HG03342 (cell line): Measurements from ENCODE around the gene MINDY4B.

ENCODE experiments used
- ATAC-seq: cut with Tn5 transposase; IDR thresholded peaks from one replicate; pipeline ENCODE4 v1.9.1; 2021; ENCODE audit warnings: mild to moderate bottlenecking, moderate library complexity; ENCODE audit not compliant: unreplicated experiment

Gene MINDY4B

DNA sequence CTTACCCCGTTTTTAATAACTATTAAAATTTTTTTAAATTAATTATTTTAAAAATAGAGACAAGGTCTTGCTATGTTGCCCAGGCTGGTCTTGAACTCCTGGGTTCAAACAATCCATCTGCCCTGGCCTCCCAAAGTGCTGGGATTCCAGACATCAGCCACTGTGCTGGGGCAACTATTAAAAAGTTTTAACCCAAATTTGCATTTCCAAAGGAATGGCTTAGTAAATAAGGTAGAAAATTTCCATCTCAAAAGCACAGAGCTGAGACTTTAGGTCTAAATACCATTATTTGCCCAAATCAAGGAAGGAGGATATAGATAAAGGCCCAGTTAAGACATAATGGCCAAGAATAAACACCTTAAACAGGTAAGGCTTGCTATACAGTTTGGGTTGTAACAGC lies 56.4 kb downstream of the MINDY4B start:
- no peak for ATAC-seq

DNA sequence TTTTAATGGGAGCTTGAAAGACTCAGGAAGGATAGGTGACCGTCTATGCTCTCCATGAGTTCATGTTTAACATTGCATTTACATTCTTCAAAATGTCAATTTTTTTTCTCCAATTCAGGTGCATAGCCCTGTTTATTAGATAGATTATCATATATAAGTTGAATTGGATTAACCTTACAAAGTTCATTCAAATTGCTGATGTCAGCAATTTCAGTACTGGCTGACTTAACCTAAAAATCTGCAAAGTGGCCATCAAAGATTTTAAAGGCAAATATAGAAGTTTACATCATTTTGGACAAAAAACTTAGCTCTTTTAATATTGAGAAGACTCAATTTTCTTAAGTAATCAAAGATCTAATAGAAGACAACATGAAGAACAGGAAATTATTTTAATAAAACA lies 57.8 kb downstream of the MINDY4B start:
- no peak for ATAC-seq

DNA sequence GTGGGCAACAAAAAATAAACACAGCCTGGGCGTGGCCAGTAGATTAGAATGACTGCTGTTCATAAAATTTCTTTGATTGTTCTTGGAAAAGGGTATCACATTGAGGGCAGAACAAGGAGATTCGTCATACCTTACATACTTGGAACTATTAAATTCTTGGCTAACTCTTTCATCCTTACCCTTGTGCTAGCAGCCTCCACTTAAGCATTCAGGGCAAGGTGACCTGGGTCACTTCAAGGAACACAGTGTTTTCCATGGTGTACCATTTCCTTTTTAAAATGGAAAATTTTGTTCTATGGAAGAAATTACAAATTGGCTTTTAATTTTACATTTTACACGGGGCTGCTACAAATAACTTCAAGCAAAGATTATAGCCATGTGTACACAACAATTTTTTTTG lies 60.8 kb downstream of the MINDY4B start:
- no peak for ATAC-seq

DNA sequence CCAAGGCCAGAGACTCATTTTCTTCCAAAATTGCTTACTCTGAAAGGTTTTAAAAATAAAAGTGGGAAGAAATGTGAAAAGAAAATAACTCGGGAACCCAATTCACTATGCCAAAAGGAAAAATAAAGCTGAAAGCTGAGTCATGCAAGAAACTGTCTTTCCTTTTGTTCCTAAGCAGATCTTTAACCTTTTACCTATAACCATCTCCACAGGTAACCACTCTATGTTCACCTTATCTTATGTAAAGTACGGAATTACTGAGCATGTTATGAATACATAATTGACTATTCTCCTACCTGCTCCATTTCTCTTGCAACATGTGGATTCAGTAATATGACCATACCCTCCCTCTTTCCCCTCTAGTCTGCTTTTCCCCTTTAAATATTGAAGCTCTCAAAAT lies 62.0 kb downstream of the MINDY4B start:
- no peak for ATAC-seq

DNA sequence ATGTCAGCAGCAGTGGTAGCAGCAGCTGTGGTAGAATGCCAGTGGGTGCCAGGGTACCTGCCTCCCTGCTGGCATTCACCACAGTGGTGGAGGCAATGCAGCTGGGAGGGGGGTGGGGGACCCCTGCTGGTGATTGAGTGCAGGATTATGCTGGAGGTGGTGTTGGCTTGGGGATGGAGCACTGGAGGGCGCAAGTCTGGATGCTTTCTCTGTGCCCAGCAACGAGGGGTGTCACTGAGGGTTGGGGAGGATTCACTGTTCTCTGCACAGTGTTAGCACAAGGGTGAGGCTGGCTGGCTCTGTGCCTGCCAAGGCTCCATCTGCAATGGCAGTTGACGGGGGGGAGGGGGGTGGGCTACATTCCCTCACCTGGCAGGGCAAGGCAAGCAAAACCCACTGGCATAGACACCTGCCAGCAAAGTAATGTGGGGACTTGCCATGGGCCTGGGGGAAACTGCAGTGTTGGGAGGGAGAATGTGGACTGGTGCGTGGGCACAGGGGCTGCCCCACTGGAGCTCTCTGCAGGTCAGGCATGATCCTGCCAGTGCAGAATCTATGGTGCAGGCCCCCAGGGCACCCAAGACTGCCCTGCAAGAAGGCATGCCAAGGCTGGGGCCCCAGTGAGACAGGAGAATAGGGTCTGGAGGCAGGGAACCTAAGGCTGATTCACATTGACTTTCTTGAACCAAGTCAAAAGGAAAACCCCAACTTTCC lies 64.3 kb downstream of the MINDY4B start:
- no peak for ATAC-seq

DNA sequence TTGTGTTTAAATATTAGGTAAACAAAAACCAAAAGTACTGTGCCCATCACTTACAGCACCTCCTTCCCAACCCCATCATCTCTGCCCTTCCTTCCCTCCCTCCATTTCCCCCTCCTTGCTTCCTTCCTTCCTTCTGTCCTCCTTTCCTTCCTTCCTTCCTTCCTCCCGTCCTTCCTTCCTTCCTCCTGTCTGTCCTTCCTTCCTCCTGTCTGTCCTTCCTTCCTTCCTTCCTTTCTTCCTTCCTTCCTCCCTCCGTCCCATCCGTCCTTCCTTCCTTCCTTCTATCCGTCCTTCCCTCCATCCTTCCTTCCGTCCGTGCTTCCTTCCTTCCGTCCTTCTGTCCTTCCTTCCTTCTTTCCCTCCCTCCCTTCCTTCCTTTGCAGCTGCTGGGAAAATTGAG lies 74.5 kb downstream of the MINDY4B start:
- no peak for ATAC-seq

DNA sequence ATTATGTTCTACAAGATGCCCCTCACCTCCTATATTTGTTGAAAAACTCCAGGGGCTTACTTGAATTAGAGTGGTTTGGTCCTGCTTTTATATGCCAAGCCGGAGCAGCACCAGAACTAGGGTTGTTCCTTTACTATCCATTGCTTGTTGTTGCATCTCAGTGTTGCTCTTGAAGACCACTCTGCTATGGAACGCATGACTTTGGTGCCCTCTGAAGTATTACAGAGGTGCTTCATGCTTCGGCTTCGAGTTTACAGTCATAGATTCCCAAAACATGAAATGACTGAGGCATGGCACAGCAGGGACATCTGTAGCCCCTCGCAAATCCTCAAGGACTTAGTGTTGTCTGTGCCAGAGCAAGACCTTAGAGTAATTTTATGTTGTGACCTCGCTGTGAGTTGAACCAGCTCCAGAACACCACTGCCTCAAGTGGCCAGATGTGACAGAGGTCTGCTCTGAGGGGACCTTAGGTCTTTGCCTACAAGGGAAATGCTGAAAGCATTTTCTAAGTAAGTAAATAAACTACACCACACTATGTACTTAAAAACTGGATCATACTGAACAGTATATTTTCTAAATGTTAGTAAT lies 75.1 kb downstream of the MINDY4B start:
- ATAC-seq: peak; percentile 76

DNA sequence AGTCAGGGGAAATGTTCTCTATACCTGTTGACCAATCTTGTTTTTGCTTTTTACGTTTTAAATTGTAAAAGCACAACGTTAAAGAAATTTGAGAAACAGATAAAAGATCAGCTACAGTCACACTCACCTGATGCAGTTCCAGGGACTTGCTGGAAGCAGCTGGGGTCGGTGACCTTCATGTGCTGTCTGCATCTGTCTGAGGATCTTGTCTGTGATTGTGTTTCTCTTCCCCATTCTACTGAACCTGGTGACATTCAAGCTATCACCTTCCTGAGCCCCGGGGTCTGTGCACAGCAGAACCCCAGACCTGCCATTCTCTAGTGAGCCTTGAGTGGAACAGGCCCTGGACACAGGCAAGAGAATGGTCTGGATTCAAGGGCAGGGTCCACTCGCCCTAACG lies 75.8 kb downstream of the MINDY4B start:
- ATAC-seq: no peak

DNA sequence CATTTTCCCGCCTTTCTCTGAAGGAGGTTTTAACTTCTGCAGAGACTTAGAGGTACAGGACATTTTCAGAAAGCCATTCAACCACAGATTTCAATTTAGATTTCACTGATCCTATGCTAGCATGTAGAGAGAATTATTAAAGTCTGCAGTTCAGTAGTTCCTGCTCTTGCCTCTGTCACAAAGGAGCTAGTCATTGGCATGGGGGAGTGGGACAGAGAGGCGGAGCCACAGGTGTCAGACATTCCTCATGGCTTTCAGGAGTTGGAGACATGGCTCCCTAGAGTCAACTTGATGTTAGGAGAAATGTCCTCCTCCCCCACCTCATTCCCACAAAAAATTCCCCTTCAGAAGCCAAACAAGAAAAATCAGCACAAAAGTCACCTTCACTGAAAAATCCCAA lies 76.2 kb downstream of the MINDY4B start:
- ATAC-seq: no peak

DNA sequence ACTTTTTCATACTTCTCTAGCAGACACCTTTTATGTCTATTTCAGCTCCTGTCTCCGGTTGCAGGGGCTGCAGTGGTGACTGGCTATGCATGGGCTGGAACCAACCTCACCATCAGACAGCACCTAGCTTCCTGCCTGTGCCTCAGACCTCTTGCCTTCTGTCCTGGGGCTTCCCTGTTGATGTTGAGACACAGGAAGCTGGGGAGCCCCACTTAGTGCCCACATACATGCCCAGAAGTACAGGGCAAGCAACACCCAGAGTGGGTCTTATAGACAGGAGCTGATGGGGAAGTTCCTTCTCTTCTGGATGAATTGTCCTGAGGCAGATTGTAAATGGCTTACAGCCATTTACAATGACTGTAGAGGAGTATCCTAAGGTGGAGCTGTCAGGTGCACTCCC lies 77.0 kb downstream of the MINDY4B start:
- ATAC-seq: no peak

DNA sequence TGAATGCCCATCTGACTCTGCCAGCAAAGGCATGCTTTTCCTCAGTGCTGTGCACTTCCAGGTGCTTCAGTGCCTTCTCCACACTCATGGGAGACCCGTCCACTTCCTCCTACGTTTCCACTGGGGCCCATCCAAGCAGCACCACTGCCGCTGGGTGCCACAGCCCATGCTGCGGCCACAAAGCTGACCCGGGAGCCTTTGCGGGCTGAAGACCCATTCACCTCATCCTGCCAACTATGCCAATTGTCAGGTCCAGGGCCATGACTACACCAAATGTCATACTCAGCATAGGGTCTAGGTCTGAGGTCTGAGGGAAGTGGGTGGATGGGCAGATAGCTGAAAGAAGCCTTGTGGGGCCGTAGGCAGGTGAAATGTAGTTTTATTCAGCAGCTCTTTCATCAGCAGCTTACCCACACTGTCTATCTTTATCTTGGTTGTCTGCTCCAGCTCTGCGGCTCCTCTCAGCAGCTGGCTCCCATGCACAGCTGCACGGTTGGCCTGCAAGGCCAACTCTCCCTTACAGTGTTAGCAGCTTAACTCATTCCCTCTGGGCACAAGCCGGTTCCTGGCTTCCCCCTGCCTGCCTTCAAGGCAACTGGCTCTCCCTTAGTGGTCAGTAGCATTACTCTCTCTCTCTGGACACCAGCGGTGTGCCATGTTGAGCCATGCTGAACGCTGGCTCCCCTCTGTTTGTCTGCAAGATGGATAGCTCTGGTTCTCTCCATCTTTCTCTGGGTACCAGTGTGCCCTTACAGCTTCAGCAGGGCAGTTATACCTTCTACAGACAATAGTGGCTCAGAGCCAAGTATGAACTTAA lies 78.6 kb downstream of the MINDY4B start:
- no peak for ATAC-seq

DNA sequence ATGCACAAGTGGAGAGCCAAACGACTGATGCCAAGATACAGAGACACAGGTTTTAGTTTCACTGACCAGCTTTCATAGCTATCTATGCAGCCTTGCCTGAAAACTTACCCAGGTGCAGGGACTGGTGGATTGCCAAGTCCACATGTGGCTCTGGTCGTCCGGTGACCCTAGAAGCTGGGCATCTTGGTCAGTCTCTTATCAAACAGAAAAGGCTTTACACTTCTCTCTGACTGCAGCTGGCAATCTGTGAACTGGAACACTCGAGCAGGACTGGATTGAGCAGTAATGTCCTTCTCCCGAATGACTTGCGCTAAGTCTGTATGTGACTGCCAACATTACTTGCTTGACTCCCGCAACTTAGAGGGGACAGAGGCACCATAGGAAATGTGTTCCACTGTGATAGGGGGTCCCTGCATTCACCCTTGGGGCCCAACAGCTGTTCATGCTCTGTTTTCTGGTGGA lies 79.3 kb downstream of the MINDY4B start:
- no peak for ATAC-seq

DNA sequence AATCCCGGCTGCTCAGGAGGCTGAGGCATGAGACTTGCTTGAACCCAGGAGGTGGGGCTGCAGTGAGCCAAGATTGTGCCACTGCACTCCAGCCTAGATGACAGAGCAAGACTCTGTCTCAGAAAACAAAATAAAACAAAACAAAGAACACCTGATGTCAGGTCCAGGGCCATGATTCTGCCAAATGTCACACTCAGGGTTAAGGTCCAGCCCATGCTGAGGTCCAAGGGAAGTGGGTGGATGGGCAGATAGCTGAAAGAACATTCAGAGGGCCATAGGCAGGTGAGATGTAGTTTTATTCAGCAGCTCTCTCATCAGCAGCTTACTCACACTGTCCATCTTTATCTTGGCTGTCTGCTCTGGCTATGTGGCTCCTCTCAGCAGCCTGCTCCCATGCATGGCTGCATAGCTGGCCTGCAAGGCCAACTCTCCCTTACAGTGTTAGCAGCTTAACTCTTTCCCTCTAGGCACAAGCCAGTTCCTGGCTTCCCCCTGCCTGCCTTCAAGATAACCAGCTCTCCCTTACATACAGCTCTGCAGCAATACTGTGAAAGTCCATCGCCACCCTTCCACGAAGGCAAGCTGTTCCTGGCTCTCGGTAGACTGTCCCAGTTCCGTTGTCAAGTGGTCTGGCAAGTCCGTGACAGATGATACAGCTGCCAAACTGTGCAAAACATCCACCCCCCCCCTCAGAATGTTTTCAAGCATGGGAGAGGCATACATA lies 79.9 kb downstream of the MINDY4B start:
- ATAC-seq: no peak

DNA sequence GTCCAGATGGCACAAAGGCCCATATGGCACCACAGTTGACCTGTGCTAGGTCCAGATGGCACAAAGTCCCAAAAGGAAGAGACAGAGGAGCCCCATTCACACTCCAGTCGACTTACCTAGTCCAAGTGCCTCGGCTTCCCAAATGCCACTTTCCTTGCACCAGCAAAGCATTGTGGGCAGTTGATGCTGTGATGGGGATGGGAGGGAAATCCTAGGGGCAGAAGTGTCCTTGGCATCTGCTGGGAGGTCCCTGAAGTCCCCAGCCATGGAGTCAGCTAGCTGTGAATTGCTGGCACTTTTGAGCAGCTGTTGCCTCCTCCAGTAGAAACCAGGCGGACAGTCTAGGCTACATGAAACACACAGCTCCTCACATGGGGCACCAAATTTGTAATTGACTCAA lies 82.0 kb downstream of the MINDY4B start:
- ATAC-seq: no peak

DNA sequence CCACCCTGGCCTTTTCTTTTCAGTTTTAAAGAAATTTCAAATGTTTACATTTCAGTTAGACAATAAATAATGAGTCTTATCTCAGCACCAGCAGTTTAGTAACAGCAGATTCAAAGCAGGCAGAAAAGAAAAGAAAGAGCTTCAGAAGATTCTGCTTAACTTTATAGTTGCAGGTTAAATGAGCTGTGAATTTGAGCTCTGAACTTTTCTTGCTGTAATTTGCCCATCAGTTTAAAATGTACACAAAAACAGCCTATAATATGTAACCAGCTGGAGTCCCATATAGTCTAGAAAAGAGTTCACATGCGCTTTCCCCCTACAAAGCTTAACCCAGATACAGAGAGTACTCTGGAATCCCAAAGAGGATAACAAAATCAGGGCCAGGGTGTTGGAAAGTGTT lies 82.6 kb downstream of the MINDY4B start:
- ATAC-seq: no peak
